22Rv1 (cell line): Measurements from ENCODE around the gene SCEL.

Source experiments
- CTCF ChIP-seq: fragments of 450-650 bp; IDR thresholded peaks from 2 replicates; pipeline ENCODE4 v1.5.1; 2017; ENCODE audit warnings: mild to moderate bottlenecking
- ZFX ChIP-seq: fragments of 450-650 bp; IDR thresholded peaks from 2 replicates; pipeline ENCODE4 v1.6.1; 2017; ENCODE audit warnings: antibody characterized with exemption, borderline replicate concordance

GRCh38 chr13:77536358-77536757 is 852 bp downstream of the SCEL start:
- TF ChIP-seq CTCF: no peak
- TF ChIP-seq ZFX: no peak
